Upper lobe of left lung (tissue), 6 donors: ENCODE results near the gene DSCAM. TPM values are rescaled to one million over a fixed set of nuclear protein-coding genes. Genes with fewer than 3 reads are reported as not detected.

Experiments
- ATAC-seq, 2 donors: fragments of 200-7000 bp; cut with Tn5 transposase; one replicate each; pipeline ENCODE4 v1.9.1; 2022; ENCODE audit warnings: mild to moderate bottlenecking in 2 of 2, moderate library complexity in 2 of 2; ENCODE audit not compliant: low FRiP score in 2 of 2
- DNase-seq, 2 donors: peaks; one replicate each; pipeline ENCODE4 v3.0.0-alpha.2; 2019 to 2020
- H3K27ac ChIP-seq, 4 donors: fragments of 200-600 bp; sonication (generic); one replicate each; pipeline ENCODE4 v1.5.1; 2016 to 2019
- H3K27me3 ChIP-seq, 4 donors: fragments of 200-600 bp; sonication (generic); one replicate each; pipeline ENCODE4 v1.5.1; 2017 to 2019
- H3K36me3 ChIP-seq, 4 donors: fragments of 200-600 bp; sonication (generic); one replicate each; pipeline ENCODE4 v1.5.1; 2016 to 2019
- H3K4me1 ChIP-seq, 4 donors: fragments of 200-600 bp; sonication (generic); one replicate each; pipeline ENCODE4 v1.5.1; 2018 to 2019
- H3K4me3 ChIP-seq, 4 donors: fragments of 200-600 bp; sonication (generic); one replicate each; pipeline ENCODE4 v1.5.1; 2017 to 2019; ENCODE audit warnings: mild to moderate bottlenecking in 2 of 4, moderate library complexity in 1 of 4
- H3K9me3 ChIP-seq, 4 donors: fragments of 200-600 bp; sonication (generic); one replicate each; pipeline ENCODE4 v1.5.1; 2018 to 2019
- EP300 ChIP-seq, 4 donors: sonication (generic); formaldehyde crosslinking; IDR thresholded peaks; one replicate each; pipeline ENCODE4 v1.5.1; 2017; ENCODE audit warnings: antibody characterized with exemption in 4 of 4, control low read depth in 2 of 4
- POLR2A ChIP-seq, 4 donors: fragments of 450-650 bp; IDR thresholded peaks; one replicate each; pipeline ENCODE4 v1.5.1; 2016 to 2017; ENCODE audit warnings: antibody characterized with exemption in 4 of 4, mild to moderate bottlenecking in 2 of 4
- POLR2AphosphoS5 ChIP-seq, 2 donors: sonication (generic); formaldehyde crosslinking; IDR thresholded peaks; one replicate each; pipeline ENCODE4 v1.5.1; 2017; ENCODE audit warnings: antibody characterized with exemption in 2 of 2
- whole genome bisulfite sequencing, 2 donors: methylation state at CpG; one replicate each; pipeline ENCODE4 v1.1.5; 2017 to 2018; 5-methylcytosine and 5-hydroxymethylcytosine counted together
- total RNA-seq, 6 donors: library from RNA; depleted of rRNA in 4 of 6; stranded (reverse); fragments of >200 nt in 4 of 6; gene quantifications; one replicate each; pipeline versions ENCODE4 v1.1.0 to v1.2.1, GENCODE V29; 2016 to 2021
- TF ChIP-seq, protein P1 (sequence below), 6 experiments: fragments of 450-650 bp in 4 of 6; fragments of 200-600 bp in 2 of 6; sonication (generic) in 2 of 6; IDR thresholded peaks; one replicate each; pipeline ENCODE4 v1.5.1; 2016 to 2019; ENCODE audit warnings: antibody characterized with exemption in 6 of 6
- donor health status: DM: no; HTN: no; CAD: no; lungs with moderate emphysema.
- donor health status: DM: no; HTN: yes; CAD: no; lungs with severe emphysema.

The DSCAM gene
- total RNA-seq, 6 donors from 2014 or later = under 0.01 to 0.61 (median 0.26) TPM; not detected in 1

DNA sequence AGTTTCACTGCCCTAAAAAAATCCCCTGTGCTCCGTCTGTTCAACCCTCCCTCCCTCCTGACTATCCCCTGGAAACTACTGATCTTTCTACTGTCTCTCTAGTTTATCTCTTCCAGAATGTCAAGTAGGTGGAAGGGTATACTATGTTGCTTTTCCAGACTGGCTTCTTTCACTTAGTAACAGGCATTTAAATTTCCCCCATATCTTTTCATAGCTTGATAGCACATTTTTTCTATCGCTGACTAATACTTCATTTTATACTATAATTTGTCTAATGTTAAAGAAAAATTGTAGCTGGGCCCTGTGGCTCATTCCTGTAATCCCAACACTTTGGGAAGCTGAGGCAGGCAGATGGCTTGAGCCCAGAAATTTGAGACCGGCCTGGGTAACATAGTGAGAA is 142.8 kb downstream of the DSCAM start:
- no peaks in the 10 kb centered on the region for H3K9me3 ChIP-seq
- no peaks in the 10 kb centered on the region for H3K4me1 ChIP-seq
- DNase-seq (no peak), ATAC-seq (no peak)
- TF ChIP-seq, protein P1, sequence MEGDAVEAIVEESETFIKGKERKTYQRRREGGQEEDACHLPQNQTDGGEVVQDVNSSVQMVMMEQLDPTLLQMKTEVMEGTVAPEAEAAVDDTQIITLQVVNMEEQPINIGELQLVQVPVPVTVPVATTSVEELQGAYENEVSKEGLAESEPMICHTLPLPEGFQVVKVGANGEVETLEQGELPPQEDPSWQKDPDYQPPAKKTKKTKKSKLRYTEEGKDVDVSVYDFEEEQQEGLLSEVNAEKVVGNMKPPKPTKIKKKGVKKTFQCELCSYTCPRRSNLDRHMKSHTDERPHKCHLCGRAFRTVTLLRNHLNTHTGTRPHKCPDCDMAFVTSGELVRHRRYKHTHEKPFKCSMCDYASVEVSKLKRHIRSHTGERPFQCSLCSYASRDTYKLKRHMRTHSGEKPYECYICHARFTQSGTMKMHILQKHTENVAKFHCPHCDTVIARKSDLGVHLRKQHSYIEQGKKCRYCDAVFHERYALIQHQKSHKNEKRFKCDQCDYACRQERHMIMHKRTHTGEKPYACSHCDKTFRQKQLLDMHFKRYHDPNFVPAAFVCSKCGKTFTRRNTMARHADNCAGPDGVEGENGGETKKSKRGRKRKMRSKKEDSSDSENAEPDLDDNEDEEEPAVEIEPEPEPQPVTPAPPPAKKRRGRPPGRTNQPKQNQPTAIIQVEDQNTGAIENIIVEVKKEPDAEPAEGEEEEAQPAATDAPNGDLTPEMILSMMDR (IDR thresholded peaks at IDR 0.05) = no peak
- TF ChIP-seq POLR2AphosphoS5 (IDR thresholded peaks at IDR 0.05) = no peak
- no peak for TF ChIP-seq EP300 (IDR thresholded peaks at IDR 0.05)
- no peak for TF ChIP-seq POLR2A (IDR thresholded peaks at IDR 0.05)
- H3K27ac ChIP-seq = no peak overlapping the region
- no peaks in the 10 kb centered on the region for H3K27me3 ChIP-seq
- H3K4me3 ChIP-seq = no peak overlapping the region
- 88 to 91% methylated on average over 3 of the region's 3 CpGs for WGBS, 2 donors
- no peaks in the 10 kb centered on the region for H3K36me3 ChIP-seq

DNA sequence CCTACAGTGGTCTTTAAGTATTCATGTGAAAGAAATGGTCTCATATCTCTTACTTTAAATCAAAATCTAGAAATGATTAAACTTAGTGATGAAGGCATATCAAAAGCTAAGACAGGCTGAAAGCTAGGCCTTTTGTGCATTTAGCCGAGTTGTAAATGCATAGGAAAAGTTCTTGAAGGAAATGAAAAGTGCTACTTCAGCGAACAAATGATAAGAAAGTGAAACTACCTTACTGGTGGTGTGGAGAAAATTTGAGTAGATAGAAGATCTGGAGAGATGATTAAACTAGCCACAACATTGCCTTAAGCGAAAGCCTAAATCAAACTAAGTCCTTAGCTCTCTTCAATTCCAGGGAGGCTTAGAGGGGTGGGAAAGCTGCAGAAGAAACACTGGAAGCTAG is 147.6 kb downstream of the DSCAM start:
- Histone ChIP-seq H3K4me1 (no peaks in the 10 kb centered on the region), H3K9me3 (no peaks in the 10 kb centered on the region), H3K4me3 (no peak overlapping the region), H3K27me3 (no peaks in the 10 kb centered on the region), H3K27ac (no peak overlapping the region), H3K36me3 (no peaks in the 10 kb centered on the region)
- DNase-seq (no peak), ATAC-seq (no peak)
- 71 to 75% methylated on average over 3 of the region's 3 CpGs for WGBS, 2 donors
- TF ChIP-seq POLR2AphosphoS5 (IDR thresholded peaks at IDR 0.05) (no peak), POLR2A (IDR thresholded peaks at IDR 0.05) (no peak), EP300 (IDR thresholded peaks at IDR 0.05) (no peak)
- TF ChIP-seq, protein P1 (IDR thresholded peaks at IDR 0.05) = no peak

DNA sequence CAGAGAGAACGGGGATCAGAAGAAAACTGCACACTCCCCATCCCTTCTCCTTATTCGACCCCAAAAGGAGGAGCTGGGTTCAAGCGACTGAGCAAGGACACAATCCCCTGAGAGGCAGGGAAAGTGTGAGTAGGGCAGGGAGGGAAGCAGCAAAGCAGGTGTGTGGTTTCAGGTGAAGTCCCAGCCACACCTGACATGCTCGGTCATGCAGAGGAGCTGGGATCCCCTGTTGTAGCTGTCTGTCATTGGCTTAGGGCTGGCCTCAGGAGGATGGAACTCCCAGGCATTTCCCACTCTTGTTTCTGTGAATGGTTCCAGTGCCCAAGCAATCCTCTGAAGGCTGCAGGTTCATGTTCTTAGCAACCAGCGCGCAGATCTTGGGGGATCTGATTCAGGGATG is 150.7 kb downstream of the DSCAM start:
- no peak overlapping the region for H3K27ac ChIP-seq
- no peaks in the 10 kb centered on the region for H3K4me1 ChIP-seq
- no peaks in the 10 kb centered on the region for H3K36me3 ChIP-seq
- no peak for ATAC-seq
- no peak for TF ChIP-seq EP300 (IDR thresholded peaks at IDR 0.05)
- TF ChIP-seq, protein P1 (IDR thresholded peaks at IDR 0.05) = no peak
- TF ChIP-seq POLR2A (IDR thresholded peaks at IDR 0.05) = no peak
- TF ChIP-seq POLR2AphosphoS5 (IDR thresholded peaks at IDR 0.05) = no peak
- no peak for DNase-seq
- no peaks in the 10 kb centered on the region for H3K27me3 ChIP-seq
- no peak overlapping the region for H3K4me3 ChIP-seq
- 82 to 96% methylated on average over 6 of the region's 6 CpGs for WGBS, 2 donors
- H3K9me3 ChIP-seq = no peaks in the 10 kb centered on the region

DNA sequence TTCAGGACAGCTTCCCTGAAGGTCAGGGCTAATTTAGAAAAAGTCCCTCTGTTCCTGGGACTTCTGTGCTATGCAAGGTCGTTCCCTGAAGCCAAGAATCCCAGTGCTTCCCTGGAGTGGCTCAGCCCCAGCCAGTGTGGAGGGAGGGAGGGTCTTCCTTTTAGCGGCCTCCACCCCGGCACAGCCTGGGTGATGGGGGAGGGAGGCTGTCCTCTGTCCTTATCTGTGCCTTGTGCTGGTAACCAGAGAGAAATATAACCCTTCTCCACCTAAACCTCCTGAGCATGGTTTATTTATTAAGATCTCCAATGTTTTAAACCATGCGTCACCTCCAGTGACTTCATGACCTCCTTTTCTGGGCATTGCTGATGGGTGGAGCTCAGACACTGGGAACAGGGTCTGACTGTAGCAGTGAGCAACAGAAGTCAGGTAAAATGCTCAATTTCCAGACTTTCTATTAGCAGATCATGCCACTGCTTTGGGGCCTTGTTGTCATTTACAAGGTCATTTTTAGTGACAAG is 157.1 kb downstream of the DSCAM start:
- Histone ChIP-seq H3K9me3 (no peaks in the 10 kb centered on the region), H3K4me3 (no peak overlapping the region), H3K36me3 (no peaks in the 10 kb centered on the region), H3K27ac (no peak overlapping the region), H3K4me1 (no peaks in the 10 kb centered on the region), H3K27me3 (no peaks in the 10 kb centered on the region)
- ATAC-seq (peak in 1 of 2 donors; percentile 52), DNase-seq (no peak)
- TF ChIP-seq POLR2AphosphoS5 (IDR thresholded peaks at IDR 0.05) (no peak), EP300 (IDR thresholded peaks at IDR 0.05) (no peak), POLR2A (IDR thresholded peaks at IDR 0.05) (no peak)
- TF ChIP-seq, protein P1 (IDR thresholded peaks at IDR 0.05) = no peak
- 54 to 56% methylated on average over 4 of the region's 4 CpGs for WGBS, 2 donors

DNA sequence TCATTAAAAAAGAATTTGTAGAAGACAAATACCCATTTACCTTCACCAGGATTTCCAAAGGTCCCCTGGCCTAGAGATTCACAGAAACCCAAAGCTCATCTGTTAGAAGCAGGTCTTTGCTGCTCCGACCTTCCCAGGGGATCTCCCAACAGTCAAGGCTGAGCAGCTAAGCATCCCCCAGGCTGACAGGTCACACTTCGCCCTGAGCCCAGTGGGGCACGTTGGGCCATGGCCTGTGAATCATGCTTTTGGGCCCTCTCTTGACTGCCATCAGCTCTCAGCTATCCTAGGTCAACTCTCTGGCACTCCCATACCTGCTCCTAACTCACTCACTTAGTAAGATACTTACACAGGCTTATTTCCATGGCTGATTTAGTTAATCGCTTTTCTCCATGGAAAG is 157.7 kb downstream of the DSCAM start:
- Histone ChIP-seq H3K27me3 (no peaks in the 10 kb centered on the region), H3K36me3 (no peaks in the 10 kb centered on the region), H3K4me1 (no peaks in the 10 kb centered on the region), H3K27ac (no peak overlapping the region), H3K4me3 (no peak overlapping the region), H3K9me3 (no peaks in the 10 kb centered on the region)
- DNase-seq = no peak
- WGBS, 2 donors = 88 to 100% methylated on average over 3 to 4 of the region's 4 CpGs
- TF ChIP-seq EP300 (IDR thresholded peaks at IDR 0.05) (no peak), POLR2A (IDR thresholded peaks at IDR 0.05) (no peak), POLR2AphosphoS5 (IDR thresholded peaks at IDR 0.05) (no peak)
- TF ChIP-seq, protein P1 (IDR thresholded peaks at IDR 0.05) = no peak
- ATAC-seq = no peak
